Measurements from ENCODE around the gene TRABD2B.

TRABD2B gene

DNA sequence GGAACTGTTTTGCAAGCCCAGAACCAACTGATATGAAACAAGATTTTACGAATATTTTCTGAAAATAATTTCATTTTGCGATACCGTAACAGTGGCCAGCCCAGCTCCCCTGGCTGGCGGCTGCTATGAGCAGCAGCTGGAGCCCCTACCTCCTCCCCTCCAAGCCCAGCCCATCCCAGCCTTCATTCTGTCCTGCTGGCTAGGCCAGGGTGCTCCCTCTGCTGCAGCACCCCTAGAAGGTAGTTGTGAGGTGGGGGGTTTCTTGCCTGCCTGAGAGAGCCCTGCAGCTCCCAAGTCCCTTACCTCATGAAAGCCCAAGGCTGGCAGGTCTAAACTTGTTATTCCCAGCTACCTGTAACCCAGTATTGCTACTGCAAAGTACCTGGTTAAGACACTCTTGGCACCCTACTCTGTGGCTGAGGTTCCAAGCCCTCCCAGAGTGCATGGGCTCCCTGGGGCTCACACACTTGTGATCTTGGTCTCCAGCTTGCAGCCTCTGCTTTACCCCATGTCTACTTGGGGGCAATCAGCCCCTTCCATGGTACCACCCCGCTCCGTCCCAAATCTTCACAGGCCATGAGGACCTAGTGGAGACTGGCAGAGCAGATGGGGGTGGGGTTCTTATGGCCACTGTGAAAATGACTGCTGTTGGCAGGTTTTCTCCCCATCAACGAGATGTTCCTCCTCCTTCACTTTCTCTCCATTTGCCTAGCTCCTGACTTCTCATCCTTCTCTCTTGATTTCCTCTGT lies 239.8 kb downstream of the TRABD2B start:
- DNase-seq (ENCODE audit: low read depth in 2 of 2): no peak

DNA sequence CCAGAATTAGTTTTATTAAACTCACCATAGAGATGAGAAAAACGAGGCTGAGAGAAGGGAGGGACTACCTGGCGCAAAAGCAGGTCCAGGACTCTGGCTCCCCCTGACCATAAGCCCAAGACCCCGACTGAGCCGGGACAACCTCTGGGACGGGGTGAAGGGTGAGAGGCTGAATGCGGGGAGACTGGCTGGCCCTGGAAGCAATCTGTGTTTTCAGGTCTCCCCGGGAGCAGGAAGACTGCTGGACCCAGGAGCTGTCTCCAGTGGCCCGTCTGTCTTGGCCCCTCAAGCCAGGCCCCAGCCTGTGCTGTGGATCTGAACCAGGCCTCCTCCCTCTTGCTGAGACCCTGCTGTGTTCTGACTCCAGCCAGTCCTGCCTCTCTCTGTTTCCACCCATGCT lies 240.8 kb downstream of the TRABD2B start:
- DNase-seq (ENCODE audit: low read depth in 2 of 2): no peak

DNA sequence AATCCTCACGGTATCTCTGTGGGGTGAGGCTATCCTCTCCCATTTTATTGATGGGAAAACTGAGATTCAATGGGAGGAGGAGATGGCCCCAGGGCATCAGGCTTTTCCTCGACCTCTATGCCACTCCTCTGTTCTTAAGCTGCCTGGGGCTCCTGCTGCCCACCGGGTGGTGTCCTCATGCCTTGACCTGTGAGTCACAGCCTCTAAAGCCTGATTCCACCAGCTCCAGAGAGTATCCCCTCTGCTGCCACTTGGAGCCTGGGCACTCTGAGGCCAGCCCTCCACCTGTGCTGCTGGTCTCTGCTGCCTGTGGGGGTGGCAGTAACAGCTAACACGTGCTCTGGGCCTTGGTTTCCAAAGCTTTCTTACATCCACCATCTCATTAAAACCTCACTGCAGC lies 241.2 kb downstream of the TRABD2B start:
- no peak for DNase-seq (ENCODE audit: low read depth in 2 of 2)

DNA sequence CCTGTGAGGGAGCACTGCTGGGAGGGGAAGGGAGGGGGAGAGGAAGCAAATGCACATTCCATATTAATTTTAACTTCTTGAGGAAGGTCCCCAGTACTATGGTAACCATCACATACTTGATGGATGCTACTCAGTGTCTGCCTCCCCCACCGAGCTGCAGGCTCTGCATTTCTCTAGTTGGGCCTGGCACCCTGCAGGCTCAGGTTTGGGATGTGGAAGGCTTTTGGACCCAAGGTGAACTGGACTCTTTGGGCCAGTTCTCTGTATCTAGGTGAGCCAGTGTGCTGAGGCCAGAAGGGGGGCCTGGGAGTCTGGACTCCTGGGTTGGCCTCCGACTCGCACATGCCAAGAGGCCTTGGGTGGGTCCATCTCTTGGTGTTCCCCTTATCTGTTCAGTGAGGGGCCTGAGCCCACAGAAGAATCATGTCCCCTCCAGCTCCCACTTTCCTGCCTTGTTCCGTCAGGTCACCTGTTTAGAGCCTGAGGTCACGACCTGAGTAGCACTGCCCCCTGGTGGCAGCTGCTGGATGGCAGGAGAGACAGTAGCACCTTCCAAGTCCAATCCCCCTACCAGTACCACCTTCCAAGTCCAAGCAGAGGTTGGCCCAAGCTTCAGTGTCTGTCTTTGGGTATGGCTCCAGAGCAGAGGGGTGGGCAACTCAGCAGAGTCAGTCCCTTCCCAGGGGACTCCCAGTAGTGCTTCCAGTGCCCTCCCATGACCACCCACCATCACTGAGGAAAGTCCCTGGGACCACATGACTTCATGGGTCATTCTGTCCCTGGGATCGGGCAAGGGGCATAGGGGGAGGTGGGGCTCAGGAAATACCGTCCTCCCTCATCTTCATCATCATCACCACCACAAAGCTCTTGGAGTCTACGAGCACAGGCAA lies 241.8 kb downstream of the TRABD2B start:
- peak; percentile 42 to 66 for DNase-seq (ENCODE audit: low read depth in 2 of 2)

DNA sequence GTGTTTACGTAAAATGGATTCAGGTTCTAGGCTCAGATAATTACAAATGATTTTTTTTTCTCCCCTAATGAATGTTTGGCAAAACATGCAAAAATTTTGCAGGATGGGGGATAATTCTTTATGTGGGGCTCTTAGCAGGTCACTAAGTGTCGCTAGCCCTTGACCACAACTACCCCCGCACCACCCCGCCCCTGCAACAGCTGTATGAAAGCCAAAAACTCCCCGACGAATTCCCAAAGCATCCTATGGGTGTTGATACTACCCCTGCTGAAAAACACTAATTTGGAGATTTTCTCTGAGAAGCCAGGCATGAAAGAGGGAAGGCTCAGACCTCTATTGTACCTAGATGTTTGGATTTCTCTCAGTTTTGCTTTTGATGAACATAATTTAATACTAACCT lies 243.0 kb downstream of the TRABD2B start:
- no peak for DNase-seq (ENCODE audit: low read depth in 2 of 2)

DNA sequence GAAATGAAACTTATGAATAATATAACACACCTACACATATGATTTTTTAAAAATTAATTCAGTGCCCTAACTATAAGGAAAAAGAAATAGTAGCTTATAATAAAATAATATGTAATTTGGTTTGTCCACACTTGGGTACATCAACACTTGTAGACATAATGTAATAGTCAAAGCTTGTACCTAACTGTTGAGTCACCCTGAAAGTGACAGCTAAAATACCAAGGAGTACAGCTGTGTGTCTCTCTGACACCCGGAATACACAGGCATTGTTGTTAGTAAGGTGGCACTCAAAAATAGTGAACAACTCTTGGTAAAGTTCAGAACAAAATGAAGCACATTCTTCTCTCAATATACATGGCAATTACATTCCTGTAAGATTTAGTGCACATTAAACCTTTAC lies 243.4 kb downstream of the TRABD2B start:
- no peak for DNase-seq (ENCODE audit: low read depth in 2 of 2)

DNA sequence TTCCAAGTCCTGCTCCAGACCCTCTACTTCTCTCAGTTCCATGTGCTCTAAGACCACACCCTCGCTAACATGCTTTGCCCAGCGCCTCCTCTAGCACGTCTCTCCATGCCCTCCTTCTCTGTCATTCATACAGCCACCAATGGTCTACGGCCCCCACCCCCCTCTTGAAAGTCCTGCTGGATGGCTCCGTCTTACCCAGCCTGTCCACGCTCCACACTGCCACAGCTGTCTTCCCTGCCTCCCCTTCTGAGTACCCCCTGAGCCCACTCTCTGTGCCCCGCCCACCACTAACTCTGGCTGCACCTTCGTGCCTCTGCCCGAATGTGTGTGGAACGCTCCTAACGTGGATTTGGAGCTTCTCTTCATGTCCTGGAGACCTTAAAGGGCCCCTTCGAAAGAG lies 244.6 kb downstream of the TRABD2B start:
- DNase-seq (ENCODE audit: low read depth in 2 of 2): no peak

DNA sequence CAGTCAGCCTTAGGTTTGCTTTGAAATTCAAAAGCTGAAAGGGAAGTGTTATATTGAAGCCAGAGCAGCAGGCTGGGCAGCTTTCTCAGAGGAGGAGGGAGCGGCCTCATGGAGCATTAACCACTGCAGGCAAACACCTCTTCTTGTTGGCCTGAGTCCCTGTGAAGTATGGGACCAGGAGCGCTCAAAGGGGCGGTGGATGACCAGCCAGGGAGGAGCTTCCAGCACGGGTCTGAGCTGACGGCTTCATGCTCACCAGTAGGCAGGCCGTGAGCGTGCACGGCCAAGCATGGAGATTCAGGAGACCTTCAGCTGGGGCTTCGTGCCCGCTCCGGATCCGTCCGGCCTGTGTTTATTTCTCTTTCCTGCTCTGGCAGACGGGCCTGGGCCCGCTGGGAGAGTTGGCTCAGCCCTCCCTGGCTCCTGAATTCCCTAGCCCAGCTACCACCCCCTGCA lies 245.2 kb downstream of the TRABD2B start:
- DNase-seq (ENCODE audit: low read depth in 2 of 2): no peak

DNA sequence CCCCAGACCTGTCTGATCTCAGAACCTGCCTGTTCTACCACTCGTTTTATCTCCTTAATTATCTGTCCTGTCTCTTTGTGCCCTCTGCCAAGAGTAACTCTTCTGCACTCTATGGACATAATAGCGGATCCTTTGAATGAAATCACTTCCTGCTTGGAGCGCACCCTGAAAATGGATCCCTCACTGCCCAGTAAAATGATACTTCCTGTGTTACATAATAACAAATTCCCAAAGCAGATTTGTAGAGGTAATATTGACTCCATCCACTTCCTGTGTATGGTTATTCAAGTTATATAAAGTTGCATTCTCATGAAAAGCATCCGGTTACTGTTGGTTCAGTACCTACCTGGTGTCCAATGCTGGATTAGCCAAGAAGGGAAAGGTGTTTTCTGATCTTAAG lies 246.0 kb downstream of the TRABD2B start:
- no peak for DNase-seq (ENCODE audit: low read depth in 2 of 2)

DNA sequence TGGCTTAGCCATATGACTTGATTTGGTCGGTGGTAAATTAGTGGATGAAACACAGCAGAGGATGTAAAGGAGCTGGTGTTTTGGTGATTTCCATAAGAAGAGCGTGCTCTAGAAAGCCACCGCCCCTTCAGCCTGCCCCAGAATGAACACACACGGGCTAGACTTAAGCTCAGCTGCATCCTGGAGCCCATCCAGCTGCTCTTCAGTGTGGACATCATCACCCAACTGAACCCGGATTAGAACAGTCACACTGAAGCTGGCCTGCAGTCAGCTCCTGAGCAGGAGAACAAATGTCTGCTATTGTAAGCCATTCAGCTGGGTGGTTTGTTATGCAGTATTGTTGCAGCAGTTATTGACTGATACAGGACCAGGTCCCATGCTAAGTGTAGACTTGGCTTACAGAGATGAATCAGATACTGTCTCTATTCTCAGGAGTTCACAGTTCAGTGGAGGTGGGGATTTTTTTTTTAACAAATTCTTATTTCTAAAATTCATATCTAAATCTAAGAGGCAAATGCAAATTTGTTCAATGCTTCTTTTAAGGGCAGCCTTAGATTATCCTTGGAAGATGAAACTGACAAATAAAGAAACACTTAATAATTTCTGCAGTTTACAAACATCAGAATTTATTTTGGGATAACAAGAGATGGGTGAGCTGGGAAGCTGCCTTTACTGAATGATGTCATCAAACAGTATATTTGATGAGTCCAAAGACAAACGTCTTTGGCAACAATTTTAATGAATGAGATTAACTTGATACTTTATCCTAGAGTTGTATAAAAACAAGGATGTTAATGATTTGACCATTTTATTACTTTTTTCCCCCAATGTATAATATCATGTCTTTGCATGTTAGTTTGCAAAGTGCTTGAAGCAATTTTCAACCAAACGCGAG lies 251.2 kb downstream of the TRABD2B start:
- no peak for DNase-seq (ENCODE audit: low read depth in 2 of 2)

DNA sequence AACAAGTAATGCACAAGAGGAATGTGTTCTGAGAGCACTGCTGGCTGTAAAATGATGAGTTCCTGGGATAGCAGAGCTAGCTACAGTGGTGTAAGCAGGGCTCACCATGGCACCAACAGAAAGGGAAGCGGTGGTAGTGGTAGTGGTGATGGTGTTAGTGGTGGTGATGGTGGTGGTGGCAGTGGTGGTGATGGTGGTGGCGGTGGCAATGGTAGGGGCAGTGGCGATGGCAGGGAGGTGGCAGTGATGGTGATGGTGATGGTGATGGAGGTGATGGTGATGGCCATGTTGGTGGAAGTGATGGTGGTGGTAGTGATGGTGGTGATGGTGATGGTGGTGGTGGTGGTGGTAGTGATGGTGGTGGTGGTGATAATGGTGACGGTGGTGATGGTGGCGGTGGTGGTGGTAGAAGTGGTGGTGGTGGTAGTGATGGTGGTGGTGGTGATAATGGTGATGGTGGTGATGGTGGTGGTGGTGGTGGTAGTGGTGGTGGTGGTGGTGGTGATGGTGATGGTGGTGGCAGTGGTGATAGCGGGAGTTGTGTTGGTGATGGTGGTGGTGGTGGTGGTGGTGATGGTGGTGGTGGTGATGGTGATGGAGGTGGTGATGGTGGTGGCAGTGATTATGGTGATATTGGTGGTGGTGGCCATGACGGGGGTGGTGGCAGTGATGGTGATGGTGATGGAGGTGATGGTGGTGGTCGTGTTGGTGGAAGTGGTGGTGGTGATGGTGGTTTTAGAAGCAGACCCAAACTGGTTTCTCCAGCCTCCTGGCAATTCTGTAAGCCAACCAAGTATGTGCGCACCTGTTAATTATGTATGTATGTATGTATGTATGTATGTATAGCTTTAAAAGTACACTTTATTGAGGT lies 254.1 kb downstream of the TRABD2B start:
- no peak for DNase-seq (ENCODE audit: low read depth in 2 of 2)

DNA sequence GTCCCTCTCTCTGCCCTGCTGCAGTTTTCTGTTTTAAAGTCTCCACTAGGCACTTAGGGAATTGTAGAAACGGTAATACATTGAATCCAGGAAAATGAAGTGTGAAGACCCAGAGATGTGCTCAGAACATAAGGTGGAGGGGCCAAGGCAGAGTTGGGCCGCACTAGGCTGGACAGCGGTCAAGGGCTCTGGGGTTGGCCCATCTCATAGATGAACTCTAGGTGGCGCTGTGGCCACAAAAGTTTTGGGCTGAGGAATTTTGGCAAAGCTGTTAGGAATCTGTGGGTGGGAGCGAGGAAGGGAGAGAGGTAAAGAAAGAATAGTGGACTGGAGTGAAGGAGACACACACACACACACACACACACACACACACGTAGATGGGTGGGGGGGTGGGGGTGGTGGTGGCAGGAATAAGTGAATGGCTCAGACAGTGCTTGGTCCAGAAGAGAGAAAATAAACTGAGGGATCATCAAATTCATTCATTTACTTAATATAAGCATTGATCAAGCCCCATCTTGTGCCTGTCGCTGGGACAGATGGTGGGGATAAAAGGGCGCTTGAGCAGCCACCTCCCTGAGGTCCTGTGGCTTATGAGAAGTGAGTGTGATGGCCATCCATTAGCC lies 258.5 kb downstream of the TRABD2B start:
- no peak for DNase-seq (ENCODE audit: low read depth in 2 of 2)

DNA sequence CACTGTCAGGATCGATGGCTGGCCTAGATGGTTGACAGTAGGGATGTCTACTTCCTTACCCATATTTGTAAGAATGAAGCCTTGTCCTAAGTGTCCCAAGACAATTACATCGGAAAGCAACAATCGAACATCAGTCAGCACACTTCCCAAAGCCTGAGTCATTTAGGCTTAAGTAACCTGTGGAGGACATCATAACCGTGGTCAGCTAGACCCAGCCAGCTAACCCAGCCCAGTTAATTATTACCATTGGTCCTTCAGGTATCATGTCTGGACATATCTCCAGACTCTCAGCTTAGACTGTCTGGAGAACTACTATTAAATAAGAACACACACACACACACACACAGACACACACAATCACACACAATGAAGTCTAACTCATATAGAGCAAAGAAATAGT lies 264.7 kb downstream of the TRABD2B start:
- no peak for DNase-seq (ENCODE audit: low read depth in 2 of 2)

DNA sequence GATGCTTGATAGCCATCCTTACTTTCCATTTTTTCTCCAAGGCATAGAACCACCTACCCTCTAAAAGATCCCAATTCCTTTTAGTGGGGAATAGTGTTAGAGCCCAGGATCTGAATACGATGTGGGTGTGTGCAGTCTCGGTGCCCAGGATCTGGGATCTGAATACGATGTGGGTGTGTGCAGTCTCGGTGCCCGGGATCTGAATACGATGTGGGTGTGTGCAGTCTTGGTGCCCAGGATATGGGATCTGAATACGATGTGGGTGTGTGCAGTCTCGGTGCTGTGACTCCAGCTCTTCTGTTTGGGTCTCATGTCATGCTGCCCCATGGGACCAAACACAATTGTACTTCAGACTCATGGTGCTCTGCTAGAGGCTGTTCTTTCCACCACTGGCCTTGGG lies 265.5 kb downstream of the TRABD2B start:
- DNase-seq (ENCODE audit: low read depth in 2 of 2): no peak

DNA sequence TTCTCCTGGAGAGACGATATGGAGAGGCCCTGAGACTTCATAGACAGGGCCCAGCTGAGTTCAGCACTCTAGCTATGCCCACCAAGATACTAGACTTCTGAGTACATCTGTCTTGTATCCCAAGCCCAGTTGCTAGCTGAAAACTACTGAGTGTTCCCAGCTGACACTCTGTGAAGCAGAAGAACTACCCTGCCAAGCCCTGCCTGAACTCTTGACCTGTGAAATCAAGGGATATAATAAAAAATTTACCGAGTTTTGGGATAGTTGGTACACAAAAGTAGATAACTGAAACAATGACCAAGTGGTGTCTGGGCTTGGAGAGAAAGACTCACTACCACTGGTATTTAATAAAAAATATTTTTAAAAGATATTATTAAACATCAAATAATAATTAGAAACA lies 267.5 kb downstream of the TRABD2B start:
- DNase-seq (ENCODE audit: low read depth in 2 of 2): no peak

DNA sequence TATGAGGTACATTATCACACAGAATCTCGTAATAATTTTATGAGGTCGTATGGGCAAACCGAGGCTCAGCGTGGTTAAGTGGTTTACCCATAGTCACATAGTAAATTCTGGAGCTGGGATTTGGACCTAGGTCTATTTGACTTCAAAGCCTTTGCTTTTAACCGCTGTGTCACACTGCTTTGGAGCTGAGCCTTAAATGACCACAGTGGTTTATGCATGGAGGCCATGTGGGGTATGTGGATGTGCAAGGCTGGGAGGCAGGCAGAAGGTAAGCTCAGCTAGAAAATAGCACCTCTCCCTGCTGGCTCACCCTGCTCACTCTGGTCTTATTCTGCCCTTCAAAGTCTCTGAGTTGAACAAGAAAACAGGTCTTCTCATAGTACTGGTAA lies 269.5 kb downstream of the TRABD2B start:
- DNase-seq (ENCODE audit: low read depth in 2 of 2): no peak

DNA sequence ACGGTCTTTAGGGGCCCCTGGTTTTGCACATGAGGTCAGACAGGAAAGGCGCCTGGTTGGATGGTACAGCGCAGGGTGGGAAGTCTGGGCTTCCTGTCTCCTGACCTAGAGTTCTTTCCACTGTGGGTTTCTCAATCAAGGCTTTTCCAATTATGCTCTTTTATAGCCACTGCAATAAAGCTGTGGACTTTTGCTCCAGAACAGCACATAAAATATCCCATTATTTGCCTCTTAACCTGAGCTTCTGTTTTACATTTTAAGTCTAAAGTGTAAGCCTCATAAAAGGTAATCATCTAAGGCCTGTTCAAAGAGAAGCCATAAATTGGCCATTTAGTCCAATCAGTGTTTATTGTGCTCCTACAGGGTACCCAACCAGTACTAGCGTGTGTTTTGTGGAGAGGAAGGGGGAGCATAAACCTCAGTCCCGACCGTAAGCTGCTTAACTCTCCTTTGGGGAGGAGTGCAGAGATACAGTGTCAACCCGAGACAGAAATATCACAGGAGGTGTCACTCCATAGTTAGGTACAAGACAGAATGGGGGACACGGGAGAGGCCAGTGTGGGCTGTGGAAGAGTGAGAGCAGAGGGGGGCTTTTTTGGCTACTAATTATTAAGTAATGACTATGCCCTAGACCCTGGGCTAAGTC lies 270.0 kb downstream of the TRABD2B start:
- DNase-seq (ENCODE audit: low read depth in 2 of 2): no peak

DNA sequence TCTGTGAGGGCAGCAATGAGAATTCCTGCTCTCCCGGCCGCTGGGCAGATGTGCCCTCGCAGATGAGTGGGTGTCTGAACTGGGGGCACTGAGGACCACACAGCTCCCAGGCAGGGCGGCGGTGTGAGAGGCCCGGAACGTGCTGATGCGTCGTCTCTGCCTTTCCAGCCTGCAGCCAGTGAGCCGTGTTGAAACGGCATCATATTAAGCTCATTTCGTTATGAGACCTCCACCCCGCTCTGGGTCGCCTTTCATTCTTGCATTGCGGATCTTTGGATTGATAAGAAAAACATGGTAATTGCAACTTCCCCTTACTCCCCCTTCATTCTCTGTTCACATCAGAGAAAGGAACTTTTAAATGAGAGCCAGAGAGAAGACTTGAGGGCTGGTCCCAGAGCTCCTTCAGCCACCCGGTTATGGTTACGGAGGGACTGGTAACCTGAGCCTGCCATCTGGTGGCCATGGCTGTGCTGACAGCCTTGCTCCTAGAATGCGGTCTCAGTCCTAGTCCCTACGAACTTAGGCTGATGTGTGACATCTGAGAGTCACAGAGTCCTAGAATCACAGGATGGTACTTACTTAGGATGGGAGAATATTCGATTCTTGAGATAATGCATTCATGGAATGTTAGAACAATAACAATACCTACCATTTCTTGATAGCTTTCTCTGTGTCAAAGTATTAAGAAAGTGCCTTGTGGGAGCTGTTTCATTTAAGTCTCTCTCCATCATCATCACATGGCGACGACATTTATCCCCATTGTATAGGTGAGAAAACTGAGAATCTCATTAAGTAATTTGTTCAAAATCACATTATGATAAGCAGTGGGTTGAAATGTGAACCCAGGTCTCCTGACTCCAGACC lies 271.0 kb downstream of the TRABD2B start:
- peak; percentile 60 to 61 for DNase-seq (ENCODE audit: low read depth in 2 of 2)

DNA sequence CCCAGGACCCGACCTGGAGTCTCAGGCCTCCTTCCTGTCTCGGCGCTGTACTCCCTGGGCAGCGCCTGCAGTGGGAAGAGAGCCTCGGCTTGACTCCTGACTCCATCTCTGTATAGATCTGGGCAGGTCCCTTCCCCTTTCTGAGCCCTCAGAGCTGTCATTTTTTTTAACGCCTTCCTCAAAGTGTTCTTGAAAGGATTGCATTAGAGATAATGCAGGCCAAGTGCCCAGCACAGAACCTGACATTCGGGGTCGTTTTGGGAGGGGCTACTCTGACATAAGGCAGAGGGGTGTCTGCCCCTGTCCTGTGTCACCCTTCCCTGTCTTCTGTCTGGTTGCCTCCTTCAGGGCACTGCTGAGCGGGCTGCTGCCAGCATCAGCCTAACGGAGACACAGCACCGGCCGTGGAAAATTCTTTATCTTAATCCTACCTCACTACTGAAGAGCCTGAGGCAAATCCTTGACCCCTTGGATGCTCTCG lies 271.6 kb downstream of the TRABD2B start:
- DNase-seq (ENCODE audit: low read depth in 2 of 2): no peak

Measured in stimulated activated CD4-positive, alpha-beta T cell treated with anti-CD3 and anti-CD28 coated beads, Interleukin-4, amount 100 ng/mL, for 48 hours (primary cell).